ENCODE data around the gene ST3GAL4. TPM values are rescaled to one million over a fixed set of nuclear protein-coding genes. Genes with fewer than 3 reads are reported as not detected.

The ST3GAL4 gene
- total and polyA plus RNA-seq, 8 donors, result 9.9 to 31.0 (median 15.7) TPM; not detected in 1

DNA sequence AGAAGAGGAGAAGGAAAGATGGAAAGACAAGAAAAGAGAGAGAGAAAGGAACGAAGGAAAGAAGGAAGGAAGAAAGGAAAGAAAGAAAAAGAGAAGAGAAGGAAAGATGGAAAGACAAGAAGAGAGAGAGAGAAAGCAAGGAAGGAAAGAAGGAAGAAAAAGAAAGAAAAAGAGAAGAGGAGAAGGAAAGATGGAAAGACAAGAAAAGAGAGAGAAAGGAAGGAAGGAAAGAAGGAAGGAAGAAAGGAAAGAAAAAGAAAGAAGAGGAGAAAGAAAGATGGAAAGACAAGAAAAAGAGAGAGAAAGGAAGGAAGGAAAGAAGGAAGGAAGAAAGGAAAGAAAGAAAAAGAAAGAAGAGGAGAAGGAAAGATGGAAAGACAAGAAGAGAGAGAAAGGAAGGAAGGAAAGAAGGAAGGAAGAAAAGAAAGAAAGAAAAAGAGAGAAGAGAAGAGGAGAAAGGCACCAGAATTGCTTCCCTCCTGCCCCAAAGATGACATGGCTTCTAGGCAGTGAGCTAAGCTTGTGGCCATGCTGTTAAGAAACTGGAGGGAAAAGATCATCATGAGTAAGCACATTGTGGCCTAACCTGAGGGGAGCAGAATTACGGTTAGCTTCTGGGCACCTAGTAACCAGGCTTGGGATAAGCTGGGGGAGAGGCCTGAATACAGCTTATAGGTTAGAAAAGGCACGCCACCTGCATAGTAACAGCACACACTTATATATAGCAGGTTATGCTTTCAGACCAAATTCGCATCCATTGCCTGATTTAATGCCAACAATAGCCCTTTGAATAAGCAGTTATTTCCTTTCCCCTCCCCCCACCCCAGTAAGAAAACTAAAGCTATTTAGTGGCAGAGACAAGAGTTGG, 2.3 kb upstream of the ST3GAL4 start:
- Histone ChIP-seq H3K4me1 (peaks cover 31 to 96% (median 63%) of the 10 kb centered on the region in 4 donors), H3K4me3 (no peak overlapping the region), H3K27me3 (no peaks in the 10 kb centered on the region), H3K36me3 (peaks cover 0 to under 1% (median 0%) of the 10 kb centered on the region in 4 donors), H3K9me3 (no peaks in the 10 kb centered on the region), H3K27ac (peak overlapping the region in 4 of 5 donors; percentile 27 to 66 (median 59))
- WGBS, 5 donors, result 76 to 86% (median 82%) methylated on average over 4 of the region's 4 CpGs
- intact Hi-C loops (cut with DNase I; ENCODE audit: low total_unique reads), result no loop called here
- peak in 1 of 3 donors; percentile 52 for TF ChIP-seq POLR2AphosphoS5 (IDR thresholded peaks at IDR 0.05)
- TF ChIP-seq, protein P1, sequence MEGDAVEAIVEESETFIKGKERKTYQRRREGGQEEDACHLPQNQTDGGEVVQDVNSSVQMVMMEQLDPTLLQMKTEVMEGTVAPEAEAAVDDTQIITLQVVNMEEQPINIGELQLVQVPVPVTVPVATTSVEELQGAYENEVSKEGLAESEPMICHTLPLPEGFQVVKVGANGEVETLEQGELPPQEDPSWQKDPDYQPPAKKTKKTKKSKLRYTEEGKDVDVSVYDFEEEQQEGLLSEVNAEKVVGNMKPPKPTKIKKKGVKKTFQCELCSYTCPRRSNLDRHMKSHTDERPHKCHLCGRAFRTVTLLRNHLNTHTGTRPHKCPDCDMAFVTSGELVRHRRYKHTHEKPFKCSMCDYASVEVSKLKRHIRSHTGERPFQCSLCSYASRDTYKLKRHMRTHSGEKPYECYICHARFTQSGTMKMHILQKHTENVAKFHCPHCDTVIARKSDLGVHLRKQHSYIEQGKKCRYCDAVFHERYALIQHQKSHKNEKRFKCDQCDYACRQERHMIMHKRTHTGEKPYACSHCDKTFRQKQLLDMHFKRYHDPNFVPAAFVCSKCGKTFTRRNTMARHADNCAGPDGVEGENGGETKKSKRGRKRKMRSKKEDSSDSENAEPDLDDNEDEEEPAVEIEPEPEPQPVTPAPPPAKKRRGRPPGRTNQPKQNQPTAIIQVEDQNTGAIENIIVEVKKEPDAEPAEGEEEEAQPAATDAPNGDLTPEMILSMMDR (IDR thresholded peaks at IDR 0.05), result no peak
- TF ChIP-seq EP300 (IDR thresholded peaks at IDR 0.05), result no peak
- no peak for TF ChIP-seq POLR2A (IDR thresholded peaks at IDR 0.05)
- no peak for DNase-seq

DNA sequence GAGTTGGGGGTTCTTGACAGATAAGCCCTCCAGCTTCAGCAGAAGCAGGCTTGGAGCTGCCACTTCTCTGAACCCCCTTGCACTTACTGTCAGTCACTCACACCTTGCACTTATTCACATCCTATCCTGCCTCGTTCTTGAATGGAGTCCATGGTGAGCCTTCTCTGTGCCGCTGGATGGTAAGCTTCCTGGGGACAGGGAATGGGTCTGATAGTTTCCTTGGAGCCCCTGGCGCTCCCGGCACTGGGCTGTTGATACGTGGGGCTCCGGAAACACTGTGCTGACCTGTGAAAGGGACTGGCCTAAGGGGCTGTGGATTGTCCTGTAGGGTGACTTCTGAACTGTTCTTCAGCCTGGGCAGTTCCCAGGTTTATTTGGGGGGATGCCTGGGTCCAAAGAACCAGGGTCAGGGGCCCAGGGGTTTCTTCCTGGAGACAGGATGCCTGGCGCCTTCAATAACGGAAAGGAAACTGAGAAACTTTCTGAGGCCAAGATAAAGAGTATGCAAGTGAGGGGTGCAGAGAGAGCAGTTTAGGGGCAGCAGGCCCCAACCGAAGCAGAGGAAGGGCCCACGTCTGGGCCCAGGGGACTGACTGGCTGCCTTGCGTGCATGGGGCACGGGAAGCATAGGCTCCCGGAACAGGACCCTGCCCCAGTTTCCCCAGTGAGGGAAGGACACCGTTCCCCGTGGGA, 709 bp upstream of the ST3GAL4 start:
- 18 to 60% (median 41%) methylated on average over 11 to 15 of the region's 15 CpGs for WGBS, 5 donors
- Histone ChIP-seq H3K27ac (peak overlapping the region; percentile 76 to 87 (median 82)), H3K36me3 (no peaks in the 10 kb centered on the region), H3K27me3 (no peaks in the 10 kb centered on the region), H3K9me3 (no peaks in the 10 kb centered on the region), H3K4me3 (peak overlapping the region; percentile 67 to 75 (median 72)), H3K4me1 (peaks cover 28 to 96% (median 61%) of the 10 kb centered on the region in 4 donors)
- TF ChIP-seq POLR2A (IDR thresholded peaks at IDR 0.05), result no peak
- TF ChIP-seq EP300 (IDR thresholded peaks at IDR 0.05), result no peak
- no peak for TF ChIP-seq POLR2AphosphoS5 (IDR thresholded peaks at IDR 0.05)
- TF ChIP-seq, protein P1 (IDR thresholded peaks at IDR 0.05), result no peak
- intact Hi-C loops (cut with DNase I; ENCODE audit: low total_unique reads), result no loop called here
- DNase-seq, result no peak

DNA sequence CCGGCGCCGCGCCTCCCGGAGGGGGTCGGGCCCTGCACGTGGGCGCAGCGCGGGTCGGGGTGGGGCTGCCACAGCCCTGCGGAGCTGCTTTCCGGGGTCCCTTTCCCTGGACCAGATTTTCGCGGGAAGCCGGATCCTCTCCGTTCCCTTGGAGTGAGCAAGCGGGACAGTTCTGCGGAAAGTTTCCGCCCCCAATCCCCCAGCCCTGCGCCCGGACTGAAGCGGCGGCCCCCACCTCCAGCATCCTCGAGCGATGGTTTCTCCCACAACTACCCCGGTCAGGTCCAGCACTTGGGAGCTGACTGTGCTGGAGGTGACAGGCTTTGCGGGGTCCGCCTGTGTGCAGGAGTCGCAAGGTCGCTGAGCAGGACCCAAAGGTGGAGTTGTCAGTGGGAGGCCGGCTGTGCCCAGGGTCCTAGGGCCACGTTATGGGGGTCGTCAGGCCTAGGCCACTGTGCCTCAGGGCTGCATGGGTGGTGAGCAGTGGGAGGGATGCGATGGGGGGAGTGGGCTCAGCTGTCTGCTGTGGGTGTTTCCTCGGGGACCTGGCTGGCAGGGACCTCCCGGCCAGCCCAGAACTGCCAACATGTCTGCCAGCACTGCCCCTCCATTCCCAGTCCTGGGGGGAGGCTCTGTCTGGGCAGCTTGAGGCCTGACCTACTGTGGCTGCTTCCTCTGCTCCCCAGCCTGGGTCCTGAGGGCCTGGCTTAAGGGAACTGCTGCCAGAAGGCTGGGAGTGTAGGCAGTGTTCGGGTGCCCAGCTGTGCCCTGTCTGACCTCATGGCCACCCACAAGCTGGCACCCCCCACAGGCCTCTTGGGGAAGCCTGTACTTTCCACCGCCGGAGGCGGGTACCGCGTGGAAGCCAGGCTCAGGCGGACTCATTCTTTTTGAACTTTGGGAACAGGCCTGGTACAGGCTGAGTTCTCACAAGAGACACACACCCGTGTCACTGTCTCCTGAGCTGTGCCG, 726 bp downstream of the ST3GAL4 start:
- Histone ChIP-seq H3K4me3 (peak overlapping the region; percentile 67 to 75 (median 72)), H3K9me3 (no peaks in the 10 kb centered on the region), H3K36me3 (no peaks in the 10 kb centered on the region), H3K27ac (peak overlapping the region; percentile 47 to 87 (median 82)), H3K4me1 (peaks cover 32 to 88% (median 64%) of the 10 kb centered on the region in 4 donors), H3K27me3 (no peaks in the 10 kb centered on the region)
- no peak for TF ChIP-seq EP300 (IDR thresholded peaks at IDR 0.05)
- 11 to 38% (median 22%) methylated on average over 15 to 46 of the region's 46 CpGs for WGBS, 5 donors
- peak in 1 of 2 donors; percentile 53 for DNase-seq
- intact Hi-C loops (cut with DNase I; ENCODE audit: low total_unique reads), result no loop called here

DNA sequence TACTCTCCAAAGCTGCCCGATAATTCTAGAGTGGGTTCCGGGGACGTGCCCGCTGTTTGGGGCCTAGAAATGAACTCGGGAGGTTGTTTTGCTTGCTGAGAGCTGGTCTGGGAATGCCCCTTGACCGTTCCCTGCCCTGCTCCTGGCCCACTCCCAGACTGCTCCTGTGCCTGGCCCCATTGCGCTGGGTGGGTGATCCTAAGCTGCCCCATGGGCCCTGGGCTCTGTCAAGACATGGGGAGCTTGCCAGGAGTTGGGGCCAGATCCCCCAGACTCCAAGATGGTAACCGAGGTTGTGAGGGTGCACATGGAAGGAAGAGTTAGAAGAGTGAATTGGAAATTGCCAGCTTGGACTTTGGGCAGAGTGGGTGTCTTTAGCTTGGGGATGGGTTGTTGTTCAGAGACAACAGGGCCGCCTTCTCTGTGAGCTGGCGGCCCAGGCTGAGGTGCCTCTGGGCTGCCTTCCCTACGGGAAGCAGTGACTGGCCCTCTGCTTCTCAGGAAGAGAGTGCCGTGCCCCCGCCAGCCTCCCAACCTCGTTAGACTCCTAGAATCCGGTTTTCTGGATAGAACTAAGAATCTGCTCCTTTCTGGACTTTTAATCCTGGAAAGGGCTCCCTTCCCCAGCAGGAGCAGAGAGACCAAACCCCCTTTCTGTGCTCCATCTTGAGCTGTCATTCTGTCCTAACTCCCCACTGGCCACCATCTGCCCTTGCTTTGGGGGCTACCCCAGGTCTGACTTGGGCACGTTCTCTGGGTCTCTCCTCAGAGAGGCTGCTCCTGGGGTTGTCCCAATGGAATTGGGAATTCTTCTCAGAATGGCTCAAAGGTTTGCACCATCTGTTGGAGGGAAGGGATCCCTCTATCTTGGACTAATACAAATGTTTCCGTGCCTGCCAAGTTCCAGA, 1.8 kb downstream of the ST3GAL4 start:
- TF ChIP-seq POLR2A (IDR thresholded peaks at IDR 0.05) (no peak), EP300 (IDR thresholded peaks at IDR 0.05) (no peak), POLR2AphosphoS5 (IDR thresholded peaks at IDR 0.05) (no peak)
- TF ChIP-seq, protein P1 (IDR thresholded peaks at IDR 0.05), result no peak

More for the DNA sequence above, 1.8 kb downstream of the ST3GAL4 start:
- peaks cover 27 to 78% (median 55%) of the 10 kb centered on the region in 4 donors for H3K4me1 ChIP-seq
- H3K4me3 ChIP-seq, result peak overlapping the region; percentile 67 to 75 (median 72)
- H3K27me3 ChIP-seq, result no peaks in the 10 kb centered on the region
- H3K9me3 ChIP-seq, result no peaks in the 10 kb centered on the region
- peak overlapping the region; percentile 47 to 87 (median 82) for H3K27ac ChIP-seq
- no peaks in the 10 kb centered on the region for H3K36me3 ChIP-seq
- 70 to 83% (median 79%) methylated on average over 14 to 17 of the region's 17 CpGs for WGBS, 5 donors
- intact Hi-C loops (cut with DNase I; ENCODE audit: low total_unique reads), result no loop called here
- no peak for DNase-seq
